HG03045 (cell line): ENCODE results near the gene ACTN1.

Experiments used
- ATAC-seq: cut with Tn5 transposase; IDR thresholded peaks from one replicate; pipeline ENCODE4 v1.9.1; 2021; ENCODE audit warnings: mild to moderate bottlenecking, moderate library complexity; ENCODE audit not compliant: unreplicated experiment

The ACTN1 gene

GRCh38 chr14:68951800-68952530, 27.1 kb downstream of the ACTN1 start:
- no peak for ATAC-seq

- no peak for ATAC-seq
Measured at GRCh38 chr14:68951035-68951797, 27.9 kb downstream of the ACTN1 start.

- ATAC-seq, result no peak
Measured at GRCh38 chr14:68950111-68950510, 29.0 kb downstream of the ACTN1 start.

GRCh38 chr14:68949601-68949965, 29.5 kb downstream of the ACTN1 start:
- ATAC-seq, result no peak

GRCh38 chr14:68948686-68949600, 30.2 kb downstream of the ACTN1 start:
- no peak for ATAC-seq

GRCh38 chr14:68947802-68948201, 31.3 kb downstream of the ACTN1 start:
- ATAC-seq, result no peak

- ATAC-seq, result no peak
Measured at GRCh38 chr14:68946489-68946822, 32.6 kb downstream of the ACTN1 start.

- no peak for ATAC-seq
Measured at GRCh38 chr14:68945585-68946488, 33.3 kb downstream of the ACTN1 start.

GRCh38 chr14:68945190-68945584, 33.9 kb downstream of the ACTN1 start:
- ATAC-seq, result no peak

GRCh38 chr14:68944162-68944561, 34.9 kb downstream of the ACTN1 start:
- ATAC-seq, result no peak

- no peak for ATAC-seq
Measured at GRCh38 chr14:68943107-68943506, 36.0 kb downstream of the ACTN1 start.

- ATAC-seq, result no peak
Measured at GRCh38 chr14:68942296-68943035, 36.6 kb downstream of the ACTN1 start.

GRCh38 chr14:68941820-68942219, 37.3 kb downstream of the ACTN1 start:
- ATAC-seq, result no peak

- no peak for ATAC-seq
Measured at GRCh38 chr14:68940614-68941185, 38.4 kb downstream of the ACTN1 start.

GRCh38 chr14:68939893-68940613, 39.0 kb downstream of the ACTN1 start:
- ATAC-seq, result no peak

- ATAC-seq, result no peak
Measured at GRCh38 chr14:68939181-68939892, 39.8 kb downstream of the ACTN1 start.

GRCh38 chr14:68938271-68939150, 40.6 kb downstream of the ACTN1 start:
- ATAC-seq, result no peak
